GM23338 (cell line): ENCODE data around the gene KLHL25. TPM values are rescaled to one million over a fixed set of nuclear protein-coding genes. Genes with fewer than 3 reads are reported as not detected.

Source experiments
- ATAC-seq: fragments of 200-7000 bp; cut with Tn5 transposase; 3 replicates; pipeline ENCODE4 v1.9.1; 2020
- DNase-seq: peaks from one replicate; pipeline ENCODE4 v3.0.0-alpha.2; 2015; ENCODE audit warnings: low spot score
- H2AFZ ChIP-seq: fragments of 200-600 bp; sonication (generic); 2 replicates; pipeline ENCODE4 v1.8.0; 2016; ENCODE audit warnings: antibody characterized with exemption, mild to moderate bottlenecking, moderate library complexity
- H3F3A ChIP-seq: fragments of 200-600 bp; sonication (generic); replicated peaks from 2 replicates; pipeline ENCODE4 v1.8.0; 2017; ENCODE audit warnings: antibody characterized with exemption, mixed run types, low read depth
- H3K27ac ChIP-seq: fragments of 200-600 bp; sonication (generic); 2 replicates; pipeline ENCODE4 v1.6.1; 2016; ENCODE audit warnings: low read depth
- H3K27me3 ChIP-seq: fragments of 200-600 bp; sonication (generic); 2 replicates; pipeline ENCODE4 v1.8.0; 2016; ENCODE audit warnings: mild to moderate bottlenecking, mixed run types, moderate library complexity; ENCODE audit not compliant: insufficient read depth
- H3K36me3 ChIP-seq: fragments of 200-600 bp; sonication (generic); 2 replicates; pipeline ENCODE4 v1.8.0; 2016; ENCODE audit warnings: mild to moderate bottlenecking; ENCODE audit not compliant: insufficient read depth
- H3K4me1 ChIP-seq: fragments of 200-600 bp; sonication (generic); 2 replicates; pipeline ENCODE4 v1.8.0; 2016; ENCODE audit warnings: mild to moderate bottlenecking, moderate library complexity; ENCODE audit not compliant: insufficient read depth
- H3K4me2 ChIP-seq: fragments of 200-600 bp; sonication (generic); 2 replicates; pipeline ENCODE4 v1.7.1; 2017; ENCODE audit warnings: mixed run types
- H3K4me3 ChIP-seq: fragments of 200-600 bp; sonication (generic); 2 replicates; pipeline ENCODE4 v1.6.1; 2016; ENCODE audit warnings: mixed run types
- H3K79me2 ChIP-seq: fragments of 200-600 bp; sonication (generic); replicated peaks from 2 replicates; pipeline ENCODE4 v1.8.0; 2017; ENCODE audit warnings: mild to moderate bottlenecking; ENCODE audit not compliant: insufficient read depth
- H3K9me2 ChIP-seq: fragments of 200-600 bp; sonication (generic); 2 replicates; pipeline ENCODE4 v1.8.0; 2017; ENCODE audit not compliant: insufficient read depth
- H4K20me1 ChIP-seq: fragments of 200-600 bp; sonication (generic); replicated peaks from 2 replicates; pipeline ENCODE4 v1.8.0; 2017; ENCODE audit warnings: mild to moderate bottlenecking; ENCODE audit not compliant: insufficient read depth
- H3K27ac Mint-ChIP-seq: 2 replicates; pipeline ENCODE4 v1.8.0; 2020; ENCODE audit warnings: inconsistent platforms, mild to moderate bottlenecking, moderate library complexity, mixed read lengths
- H3K27me3 Mint-ChIP-seq: 3 replicates; pipeline ENCODE4 v1.8.0; 2022; ENCODE audit warnings: low read depth, mild to moderate bottlenecking, moderate library complexity, mixed read lengths, inconsistent platforms; ENCODE audit not compliant: insufficient read depth, poor library complexity
- H3K36me3 Mint-ChIP-seq: 3 replicates; pipeline ENCODE4 v1.8.0; 2021; ENCODE audit warnings: low read depth, mild to moderate bottlenecking, inconsistent platforms, moderate library complexity, mixed read lengths
- H3K4me1 Mint-ChIP-seq: 3 replicates; pipeline ENCODE4 v1.8.0; 2020; ENCODE audit warnings: mild to moderate bottlenecking, inconsistent platforms, mixed read lengths
- H3K4me3 Mint-ChIP-seq: 3 replicates; pipeline ENCODE4 v1.8.0; 2021; ENCODE audit warnings: moderate library complexity, mild to moderate bottlenecking, inconsistent platforms, mixed read lengths
- H3K9me3 Mint-ChIP-seq: 3 replicates; pipeline ENCODE4 v1.8.0; 2020; ENCODE audit warnings: moderate library complexity, mild to moderate bottlenecking, inconsistent platforms, mixed read lengths
- CREB1 ChIP-seq: fragments of 250-450 bp; sonication (Bioruptor Pico); IDR thresholded peaks from 2 replicates; pipeline ENCODE4 v1.5.0; 2020; ENCODE audit warnings: low read depth, mild to moderate bottlenecking, moderate library complexity
- EZH2 ChIP-seq: fragments of 200-600 bp; sonication (generic); IDR thresholded peaks from one replicate; pipeline ENCODE4 v1.8.0; 2017; ENCODE audit warnings: antibody characterized with exemption, mild to moderate bottlenecking, low read depth; ENCODE audit not compliant: unreplicated experiment
- JUNB ChIP-seq: IDR thresholded peaks from one replicate; pipeline ENCODE4 v1.6.1; 2016; ENCODE audit warnings: antibody characterized with exemption; ENCODE audit not compliant: unreplicated experiment
- NANOG ChIP-seq: IDR thresholded peaks from 2 replicates; pipeline ENCODE4 v1.6.1; 2016; ENCODE audit warnings: antibody characterized with exemption, borderline replicate concordance
- POLR2AphosphoS5 ChIP-seq: IDR thresholded peaks from 2 replicates; pipeline ENCODE4 v1.6.1; 2016; ENCODE audit warnings: antibody characterized with exemption, low read depth
- STAT1 ChIP-seq: IDR thresholded peaks from one replicate; pipeline ENCODE4 v1.6.1; 2016; ENCODE audit warnings: antibody characterized with exemption; ENCODE audit not compliant: unreplicated experiment
- ZNF114 ChIP-seq: fragments of 250-450 bp; sonication (Bioruptor Pico); IDR thresholded peaks from 2 replicates; pipeline ENCODE4 v1.5.0; 2020; ENCODE audit warnings: mild to moderate bottlenecking, moderate library complexity
- polyA plus RNA-seq: library from polyadenylated mRNA; unstranded; fragments of >200 nt; fragmentation: Nextera tagmentation; extraction: Ambion mirVana; gene quantifications from 2 replicates; pipeline ENCODE4 v1.2.1, GENCODE V29; 2016
- total RNA-seq: library from RNA; depleted of rRNA; stranded (reverse); fragments of >200 nt; shearing (Covaris generic); gene quantifications from 2 replicates; pipeline ENCODE4 v1.2.3, GENCODE V29; 2014
- TF ChIP-seq, protein P1 (sequence below): IDR thresholded peaks from one replicate; pipeline ENCODE4 v1.6.1; 2018; ENCODE audit warnings: antibody characterized with exemption; ENCODE audit not compliant: unreplicated experiment
- TF ChIP-seq, protein P2 (sequence below), 2 experiments: fragments of 200-600 bp in 1 of 2; sonication (generic) in 1 of 2; conservative IDR thresholded peaks; 2 replicates each; pipeline versions ENCODE4 v1.5.1 to v1.6.1; 2016 to 2017; ENCODE audit warnings: antibody characterized with exemption in 2 of 2, low read depth in 2 of 2, mild to moderate bottlenecking in 2 of 2, moderate library complexity in 1 of 2
- TF ChIP-seq, protein P3 (sequence below): IDR thresholded peaks from 2 replicates; pipeline ENCODE4 v1.6.1; 2016; ENCODE audit warnings: antibody characterized with exemption

Gene KLHL25
- total and polyA plus RNA-seq, 2 experiments from 2014 or later, result 5.2 to 28.5 TPM

DNA sequence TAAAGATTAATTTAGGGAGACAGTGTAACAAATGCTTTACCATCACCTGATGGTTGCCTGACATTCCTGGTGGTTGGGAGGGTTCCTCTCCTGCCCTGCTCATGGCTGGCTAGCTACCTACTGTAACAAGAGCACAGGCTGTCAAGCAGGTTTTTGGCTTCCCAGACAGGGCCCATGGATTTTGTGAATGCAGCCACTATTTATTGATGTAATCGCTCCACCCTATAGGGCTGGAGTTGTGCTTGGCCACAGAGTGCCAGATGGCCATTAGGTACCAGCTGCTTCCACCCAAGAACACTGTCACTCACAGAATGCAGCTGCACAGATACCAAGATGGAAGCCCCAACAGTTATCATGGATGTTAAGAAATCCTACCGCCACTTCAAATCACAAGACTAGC, 31.0 kb upstream of the KLHL25 start:
- Mint-ChIP-seq H3K36me3 (no peaks in the 10 kb centered on the region; the same call in 2 of the 3 replicates), H3K9me3 (no peaks in the 10 kb centered on the region), H3K4me3 (no peak overlapping the region), H3K27ac (no peak overlapping the region), H3K27me3 (peaks cover 6% of the 10 kb centered on the region), H3K4me1 (0 out of 3 replicates have a peak, but pooled peaks cover 2% of the 10 kb centered on the region)
- Histone ChIP-seq H3K27me3 (no peaks in the 10 kb centered on the region), H4K20me1 (no peaks in the 10 kb centered on the region), H3K27ac (no peak overlapping the region), H3K9me2 (no peaks in the 10 kb centered on the region), H3F3A (no peaks in the 10 kb centered on the region), H3K4me2 (no peak overlapping the region), H2AFZ (no peak overlapping the region), H3K4me3 (no peak overlapping the region), H3K4me1 (no peaks in the 10 kb centered on the region), H3K36me3 (no peaks in the 10 kb centered on the region), H3K79me2 (no peaks in the 10 kb centered on the region)
- DNase-seq (no peak), ATAC-seq (no peak)
- TF ChIP-seq, protein P1, sequence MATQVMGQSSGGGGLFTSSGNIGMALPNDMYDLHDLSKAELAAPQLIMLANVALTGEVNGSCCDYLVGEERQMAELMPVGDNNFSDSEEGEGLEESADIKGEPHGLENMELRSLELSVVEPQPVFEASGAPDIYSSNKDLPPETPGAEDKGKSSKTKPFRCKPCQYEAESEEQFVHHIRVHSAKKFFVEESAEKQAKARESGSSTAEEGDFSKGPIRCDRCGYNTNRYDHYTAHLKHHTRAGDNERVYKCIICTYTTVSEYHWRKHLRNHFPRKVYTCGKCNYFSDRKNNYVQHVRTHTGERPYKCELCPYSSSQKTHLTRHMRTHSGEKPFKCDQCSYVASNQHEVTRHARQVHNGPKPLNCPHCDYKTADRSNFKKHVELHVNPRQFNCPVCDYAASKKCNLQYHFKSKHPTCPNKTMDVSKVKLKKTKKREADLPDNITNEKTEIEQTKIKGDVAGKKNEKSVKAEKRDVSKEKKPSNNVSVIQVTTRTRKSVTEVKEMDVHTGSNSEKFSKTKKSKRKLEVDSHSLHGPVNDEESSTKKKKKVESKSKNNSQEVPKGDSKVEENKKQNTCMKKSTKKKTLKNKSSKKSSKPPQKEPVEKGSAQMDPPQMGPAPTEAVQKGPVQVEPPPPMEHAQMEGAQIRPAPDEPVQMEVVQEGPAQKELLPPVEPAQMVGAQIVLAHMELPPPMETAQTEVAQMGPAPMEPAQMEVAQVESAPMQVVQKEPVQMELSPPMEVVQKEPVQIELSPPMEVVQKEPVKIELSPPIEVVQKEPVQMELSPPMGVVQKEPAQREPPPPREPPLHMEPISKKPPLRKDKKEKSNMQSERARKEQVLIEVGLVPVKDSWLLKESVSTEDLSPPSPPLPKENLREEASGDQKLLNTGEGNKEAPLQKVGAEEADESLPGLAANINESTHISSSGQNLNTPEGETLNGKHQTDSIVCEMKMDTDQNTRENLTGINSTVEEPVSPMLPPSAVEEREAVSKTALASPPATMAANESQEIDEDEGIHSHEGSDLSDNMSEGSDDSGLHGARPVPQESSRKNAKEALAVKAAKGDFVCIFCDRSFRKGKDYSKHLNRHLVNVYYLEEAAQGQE, result no peak
- TF ChIP-seq POLR2AphosphoS5, result no peak
- TF ChIP-seq, protein P2, sequence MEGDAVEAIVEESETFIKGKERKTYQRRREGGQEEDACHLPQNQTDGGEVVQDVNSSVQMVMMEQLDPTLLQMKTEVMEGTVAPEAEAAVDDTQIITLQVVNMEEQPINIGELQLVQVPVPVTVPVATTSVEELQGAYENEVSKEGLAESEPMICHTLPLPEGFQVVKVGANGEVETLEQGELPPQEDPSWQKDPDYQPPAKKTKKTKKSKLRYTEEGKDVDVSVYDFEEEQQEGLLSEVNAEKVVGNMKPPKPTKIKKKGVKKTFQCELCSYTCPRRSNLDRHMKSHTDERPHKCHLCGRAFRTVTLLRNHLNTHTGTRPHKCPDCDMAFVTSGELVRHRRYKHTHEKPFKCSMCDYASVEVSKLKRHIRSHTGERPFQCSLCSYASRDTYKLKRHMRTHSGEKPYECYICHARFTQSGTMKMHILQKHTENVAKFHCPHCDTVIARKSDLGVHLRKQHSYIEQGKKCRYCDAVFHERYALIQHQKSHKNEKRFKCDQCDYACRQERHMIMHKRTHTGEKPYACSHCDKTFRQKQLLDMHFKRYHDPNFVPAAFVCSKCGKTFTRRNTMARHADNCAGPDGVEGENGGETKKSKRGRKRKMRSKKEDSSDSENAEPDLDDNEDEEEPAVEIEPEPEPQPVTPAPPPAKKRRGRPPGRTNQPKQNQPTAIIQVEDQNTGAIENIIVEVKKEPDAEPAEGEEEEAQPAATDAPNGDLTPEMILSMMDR (conservative IDR thresholded peaks at IDR 0.05; ENCODE audit: low read depth in 2 of 2), result no peak
- no peak for TF ChIP-seq ZNF114 (CRISPR knock-in tag)
- no peak for TF ChIP-seq NANOG
- TF ChIP-seq EZH2, result no peak
- TF ChIP-seq, protein P3, sequence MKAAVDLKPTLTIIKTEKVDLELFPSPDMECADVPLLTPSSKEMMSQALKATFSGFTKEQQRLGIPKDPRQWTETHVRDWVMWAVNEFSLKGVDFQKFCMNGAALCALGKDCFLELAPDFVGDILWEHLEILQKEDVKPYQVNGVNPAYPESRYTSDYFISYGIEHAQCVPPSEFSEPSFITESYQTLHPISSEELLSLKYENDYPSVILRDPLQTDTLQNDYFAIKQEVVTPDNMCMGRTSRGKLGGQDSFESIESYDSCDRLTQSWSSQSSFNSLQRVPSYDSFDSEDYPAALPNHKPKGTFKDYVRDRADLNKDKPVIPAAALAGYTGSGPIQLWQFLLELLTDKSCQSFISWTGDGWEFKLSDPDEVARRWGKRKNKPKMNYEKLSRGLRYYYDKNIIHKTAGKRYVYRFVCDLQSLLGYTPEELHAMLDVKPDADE, result no peak

DNA sequence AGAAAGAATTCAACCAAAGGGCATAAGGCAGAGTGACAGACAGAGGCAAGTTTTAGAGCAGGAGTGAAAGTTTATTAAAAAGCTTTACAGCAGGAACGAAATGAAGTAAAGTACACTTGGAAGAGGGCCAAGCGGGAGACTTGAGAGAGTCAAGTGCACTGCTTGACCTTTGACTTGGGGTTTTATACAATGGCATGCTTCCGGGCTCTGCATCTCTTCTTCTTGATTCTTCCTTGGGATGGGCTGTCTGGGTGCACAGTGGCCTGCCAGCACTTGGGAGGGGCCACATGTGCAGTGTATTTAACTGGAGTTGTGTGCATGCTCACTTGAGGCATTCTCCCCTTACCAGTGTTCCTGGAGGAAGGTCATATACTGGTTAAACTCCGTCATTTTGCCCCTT, 30.4 kb upstream of the KLHL25 start:
- H4K20me1 ChIP-seq, result no peaks in the 10 kb centered on the region
- no peaks in the 10 kb centered on the region for H3K79me2 ChIP-seq
- H3K27ac Mint-ChIP-seq, result no peak overlapping the region
- DNase-seq, result no peak
- H3K4me1 ChIP-seq, result no peaks in the 10 kb centered on the region
- no peak overlapping the region for H2AFZ ChIP-seq
- H3K27me3 Mint-ChIP-seq, result peaks cover 4% of the 10 kb centered on the region
- H3K4me3 Mint-ChIP-seq, result no peak overlapping the region
- no peaks in the 10 kb centered on the region for H3K36me3 ChIP-seq
- ATAC-seq, result no peak
- no peaks in the 10 kb centered on the region for H3K9me2 ChIP-seq
- no peak overlapping the region for H3K27ac ChIP-seq
- H3K27me3 ChIP-seq, result no peaks in the 10 kb centered on the region
- H3K9me3 Mint-ChIP-seq, result no peaks in the 10 kb centered on the region
- no peaks in the 10 kb centered on the region for H3K4me1 Mint-ChIP-seq
- H3K36me3 Mint-ChIP-seq, result no peaks in the 10 kb centered on the region
- no peaks in the 10 kb centered on the region for H3F3A ChIP-seq
- H3K4me3 ChIP-seq, result no peak overlapping the region
- H3K4me2 ChIP-seq, result no peak overlapping the region
- TF ChIP-seq STAT1 (no peak), ZNF114 (CRISPR knock-in tag) (no peak), POLR2AphosphoS5 (no peak), NANOG (no peak), CREB1 (CRISPR knock-in tag) (no peak), JUNB (no peak)
- TF ChIP-seq, protein P3, result no peak
- TF ChIP-seq, protein P1, result no peak
